Colon (tissue), 2 donors: Measurements from ENCODE around the gene CACNA1E.

Source experiments
- FAIRE-seq: peaks from 2 replicates; lab custom pipeline; 2012; peaks lifted over from hg19 to GRCh38; lab: Jason Lieb, UNC
- donor health status: control.
- donor health status: control.

The CACNA1E gene

DNA sequence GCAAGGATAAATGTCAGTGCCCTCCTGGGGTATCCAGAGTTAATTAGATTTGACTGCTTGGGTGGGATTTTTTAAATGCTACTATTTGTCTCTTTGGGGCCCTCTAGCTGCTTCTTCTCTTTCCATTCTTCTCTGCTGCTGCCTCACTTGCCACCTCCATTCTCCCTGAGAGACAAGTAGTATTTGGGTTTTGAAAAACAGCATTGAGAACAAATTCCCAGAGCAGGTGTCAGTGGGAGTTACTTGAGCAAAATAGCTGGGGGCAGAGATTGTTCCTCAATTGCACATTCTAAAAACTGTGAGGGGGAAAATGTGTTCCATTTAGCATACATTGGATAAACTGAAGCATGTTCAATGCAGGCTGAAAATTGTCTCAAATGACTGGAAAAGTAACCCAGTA, 286.5 kb downstream of the CACNA1E start:
- no peak for FAIRE-seq

GRCh38 chr1:181772714-181773113, 289.4 kb downstream of the CACNA1E start:
- no peak for FAIRE-seq

DNA sequence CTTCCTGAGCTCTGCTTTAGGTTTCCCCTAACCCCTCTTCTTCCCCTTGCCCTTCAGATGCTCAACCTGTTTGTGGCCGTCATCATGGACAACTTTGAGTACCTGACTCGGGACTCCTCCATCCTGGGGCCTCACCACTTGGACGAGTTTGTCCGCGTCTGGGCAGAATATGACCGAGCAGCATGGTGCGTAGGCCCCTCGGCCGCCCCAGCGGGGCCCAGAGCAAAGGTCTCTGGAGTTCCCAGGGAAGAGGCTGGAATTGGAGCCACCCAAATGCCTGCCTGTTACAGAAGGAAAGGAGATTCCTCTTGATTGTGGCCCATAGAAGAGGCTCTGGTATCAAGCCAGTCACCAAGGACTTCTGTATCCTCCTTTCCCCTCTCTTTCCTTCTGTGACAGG, 292.7 kb downstream of the CACNA1E start:
- FAIRE-seq: no peak

DNA sequence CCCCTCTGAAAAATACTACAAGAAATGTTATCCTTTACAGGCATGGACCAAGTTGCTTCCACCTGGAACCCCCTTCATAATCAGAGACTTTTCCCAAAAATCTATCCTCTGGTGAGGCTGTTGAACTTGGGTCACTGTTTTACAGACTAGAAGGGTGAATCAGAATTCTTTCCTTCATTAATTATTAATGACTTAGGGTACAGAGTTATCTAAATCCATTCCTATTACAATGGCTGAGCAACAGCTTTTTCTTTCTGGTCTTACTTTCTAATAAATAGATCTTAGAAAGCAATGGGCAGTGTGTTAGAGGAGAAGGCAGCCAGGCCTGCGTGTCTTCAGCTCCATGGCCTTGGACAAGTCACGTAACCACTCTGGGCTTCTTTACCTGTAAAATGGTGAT, 294.0 kb downstream of the CACNA1E start:
- FAIRE-seq: no peak

DNA sequence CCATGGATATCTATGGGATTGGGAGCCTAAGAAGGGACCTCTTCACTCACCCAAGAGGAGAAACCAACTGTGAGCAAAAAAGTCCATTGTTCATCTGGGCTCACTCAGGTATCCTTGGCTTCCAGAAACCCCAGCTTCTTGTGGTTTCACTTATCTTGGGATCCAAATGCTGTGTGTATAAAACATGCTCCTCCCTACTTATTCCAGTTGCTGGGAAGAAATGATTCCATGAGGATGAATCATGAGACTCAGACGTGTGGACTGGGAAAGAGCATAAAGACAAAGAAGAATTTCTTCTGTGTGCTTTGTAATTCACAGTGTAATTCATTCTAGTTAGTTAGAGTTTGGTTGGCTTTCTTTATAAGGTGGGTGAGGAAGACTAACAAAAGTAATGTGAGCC, 294.5 kb downstream of the CACNA1E start:
- FAIRE-seq: no peak

DNA sequence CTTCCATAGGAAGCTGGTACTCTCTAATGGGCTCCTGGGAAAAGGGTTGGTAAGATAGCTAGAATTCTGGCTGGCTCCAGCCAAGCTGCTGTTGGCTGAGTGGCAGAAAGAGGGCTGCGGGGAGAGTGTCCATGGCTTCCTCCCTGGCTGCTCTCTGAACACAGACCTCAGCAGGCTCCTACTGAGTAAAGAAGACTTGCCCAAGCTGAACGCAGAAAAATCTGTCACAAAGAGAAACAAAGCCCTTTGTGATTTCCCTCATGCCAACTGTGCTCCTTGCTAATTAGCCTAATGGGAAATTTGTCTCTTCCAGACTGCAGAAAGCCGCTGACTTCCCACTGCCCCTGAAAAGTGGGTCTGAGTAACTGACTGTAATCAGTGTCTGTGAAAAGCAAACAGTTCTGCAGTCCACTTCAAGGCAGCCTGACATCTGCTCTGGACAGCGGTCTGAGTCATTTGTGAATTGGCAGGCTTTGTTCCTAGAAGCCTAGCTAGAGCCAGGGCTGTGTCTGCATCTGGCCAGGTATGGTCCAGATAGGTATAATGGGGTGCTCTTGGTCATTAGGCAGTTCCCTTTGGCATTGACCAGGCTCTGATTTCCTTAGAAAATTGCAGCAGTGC, 295.4 kb downstream of the CACNA1E start:
- no peak for FAIRE-seq

DNA sequence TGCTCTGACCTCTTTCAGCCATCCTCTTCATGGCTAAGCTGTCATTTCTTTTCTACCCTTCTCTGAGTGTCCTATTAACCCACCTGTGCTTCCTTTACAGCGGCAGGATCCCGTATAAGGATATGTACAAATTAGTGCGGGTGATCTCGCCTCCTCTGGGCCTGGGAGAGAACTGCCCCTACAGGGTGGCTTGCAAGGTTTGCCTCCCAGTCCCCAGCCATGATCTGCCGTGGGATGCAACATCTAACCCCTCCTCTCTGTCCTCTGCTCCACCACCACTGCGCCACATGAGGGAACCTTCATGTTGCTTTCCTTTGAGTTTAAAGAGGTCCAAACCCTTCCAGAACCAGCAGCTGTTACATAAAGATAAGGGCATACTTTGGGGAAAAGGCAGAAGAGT, 296.0 kb downstream of the CACNA1E start:
- FAIRE-seq: no peak

DNA sequence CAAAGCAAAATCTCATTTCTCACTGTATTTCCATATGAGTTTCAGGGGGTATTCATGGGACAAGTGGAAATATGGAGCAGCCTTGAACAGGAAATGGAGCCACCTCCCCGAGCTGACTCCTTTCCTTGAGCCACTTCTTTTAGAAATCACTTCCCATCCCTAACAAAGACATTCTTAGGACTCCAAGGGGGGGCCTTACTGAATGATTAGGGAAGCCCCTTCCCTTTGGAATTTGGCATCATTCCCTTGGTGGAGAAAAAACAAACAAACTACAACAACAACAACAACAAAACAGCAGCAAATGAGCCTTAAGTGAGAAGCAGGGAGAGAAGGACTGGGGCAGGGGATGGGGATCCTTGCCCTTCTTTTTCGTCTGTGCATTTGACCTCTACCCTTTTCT, 299.9 kb downstream of the CACNA1E start:
- no peak for FAIRE-seq

GRCh38 chr1:181784039-181784683, 300.8 kb downstream of the CACNA1E start:
- no peak for FAIRE-seq

DNA sequence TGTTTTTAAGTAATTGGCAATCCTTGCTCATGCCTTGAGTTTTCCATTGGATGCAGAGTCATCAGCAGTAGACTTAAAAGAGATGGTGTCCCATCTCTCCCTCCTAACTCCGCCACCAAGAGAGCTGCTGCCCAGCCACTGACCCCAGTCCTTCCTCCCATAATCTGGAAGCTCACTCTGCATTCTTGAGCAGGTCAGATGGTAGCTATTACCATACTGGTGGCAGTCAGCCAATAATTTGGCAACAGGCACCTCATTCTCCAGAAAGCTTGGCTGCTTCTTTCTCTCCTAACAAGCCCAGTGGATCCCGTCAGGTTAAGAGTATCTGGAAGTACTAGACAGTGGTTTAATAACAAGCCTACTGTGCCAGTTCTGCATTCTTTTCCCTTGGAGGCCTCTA, 306.1 kb downstream of the CACNA1E start:
- no peak for FAIRE-seq

DNA sequence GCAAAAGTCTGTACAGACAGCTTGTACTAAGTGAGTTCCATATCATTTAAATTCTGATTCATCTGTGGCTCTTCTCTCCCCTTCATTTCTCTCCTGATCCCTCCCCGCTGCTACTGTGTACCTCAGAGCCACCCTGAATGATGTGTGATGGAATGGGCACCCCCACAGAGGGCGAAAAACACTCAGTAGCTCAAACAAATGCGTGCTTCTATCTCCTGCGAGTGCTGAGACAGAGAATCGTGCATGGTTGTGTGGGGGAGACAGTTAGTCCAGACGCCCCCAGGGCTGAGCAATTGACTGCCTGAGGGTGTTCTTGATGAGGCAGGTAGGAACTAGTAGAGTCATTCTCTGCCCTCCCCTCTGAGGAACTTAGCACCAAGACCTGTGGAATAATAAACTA, 308.4 kb downstream of the CACNA1E start:
- FAIRE-seq: no peak

DNA sequence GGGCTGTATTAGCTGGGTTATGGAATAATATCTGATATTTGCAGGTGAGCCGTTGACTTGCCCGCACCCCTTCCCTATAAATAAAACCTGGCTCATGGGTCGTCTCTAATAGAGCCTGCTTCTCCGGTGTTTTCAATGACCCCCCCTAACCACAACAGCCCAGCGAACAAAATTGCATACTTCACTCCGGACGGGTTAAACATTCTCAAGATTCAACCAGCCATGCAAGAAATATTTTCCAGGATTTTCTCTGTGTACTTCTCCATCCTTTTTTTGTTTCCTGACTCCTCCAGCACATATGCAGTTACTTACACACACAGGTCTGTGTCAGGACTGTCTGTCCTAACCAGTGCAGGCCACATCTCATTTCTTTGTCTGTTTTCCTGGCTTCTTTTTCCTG, 310.5 kb downstream of the CACNA1E start:
- FAIRE-seq: no peak

GRCh38 chr1:181794332-181794731, 311.0 kb downstream of the CACNA1E start:
- no peak for FAIRE-seq

DNA sequence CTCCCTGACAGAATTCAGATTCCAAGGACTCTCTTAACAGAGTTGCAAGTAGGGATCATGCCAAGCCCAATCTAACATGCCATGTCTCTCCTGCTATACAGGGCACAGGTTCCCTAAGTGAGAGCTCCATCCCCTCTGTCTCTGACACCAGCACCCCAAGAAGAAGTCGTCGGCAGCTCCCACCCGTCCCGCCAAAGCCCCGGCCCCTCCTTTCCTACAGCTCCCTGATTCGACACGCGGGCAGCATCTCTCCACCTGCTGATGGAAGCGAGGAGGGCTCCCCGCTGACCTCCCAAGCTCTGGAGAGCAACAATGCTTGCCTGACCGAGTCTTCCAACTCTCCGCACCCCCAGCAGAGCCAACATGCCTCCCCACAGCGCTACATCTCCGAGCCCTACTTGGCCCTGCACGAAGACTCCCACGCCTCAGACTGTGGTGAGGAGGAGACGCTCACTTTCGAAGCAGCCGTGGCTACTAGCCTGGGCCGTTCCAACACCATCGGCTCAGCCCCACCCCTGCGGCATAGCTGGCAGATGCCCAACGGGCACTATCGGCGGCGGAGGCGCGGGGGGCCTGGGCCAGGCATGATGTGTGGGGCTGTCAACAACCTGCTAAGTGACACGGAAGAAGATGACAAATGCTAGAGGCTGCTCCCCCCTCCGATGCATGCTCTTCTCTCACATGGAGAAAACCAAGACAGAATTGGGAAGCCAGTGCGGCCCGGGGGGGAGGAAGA, 315.0 kb downstream of the CACNA1E start:
- FAIRE-seq: no peak

GRCh38 chr1:181801617-181802016, 318.3 kb downstream of the CACNA1E start:
- FAIRE-seq: no peak

GRCh38 chr1:181802466-181802865, 319.1 kb downstream of the CACNA1E start:
- no peak for FAIRE-seq

DNA sequence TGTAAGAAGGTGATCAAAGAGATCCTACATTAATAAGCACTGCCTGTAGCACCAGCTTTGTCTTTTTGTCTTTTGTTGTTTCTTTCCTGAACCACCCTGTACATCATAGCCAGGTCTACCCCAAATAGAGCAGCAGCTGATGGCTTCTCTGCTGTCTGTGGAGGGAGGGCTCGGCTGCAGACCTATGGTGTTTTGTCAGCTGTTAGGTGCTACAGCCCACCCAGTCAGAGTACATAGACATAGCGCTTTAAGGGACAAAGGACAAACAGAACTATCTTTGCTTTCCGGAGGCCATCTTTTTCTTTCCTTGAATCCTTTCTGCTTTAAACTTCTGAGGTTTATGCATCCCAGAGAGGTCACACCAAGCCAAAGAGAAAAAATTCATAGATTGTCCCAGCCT, 320.1 kb downstream of the CACNA1E start:
- no peak for FAIRE-seq

DNA sequence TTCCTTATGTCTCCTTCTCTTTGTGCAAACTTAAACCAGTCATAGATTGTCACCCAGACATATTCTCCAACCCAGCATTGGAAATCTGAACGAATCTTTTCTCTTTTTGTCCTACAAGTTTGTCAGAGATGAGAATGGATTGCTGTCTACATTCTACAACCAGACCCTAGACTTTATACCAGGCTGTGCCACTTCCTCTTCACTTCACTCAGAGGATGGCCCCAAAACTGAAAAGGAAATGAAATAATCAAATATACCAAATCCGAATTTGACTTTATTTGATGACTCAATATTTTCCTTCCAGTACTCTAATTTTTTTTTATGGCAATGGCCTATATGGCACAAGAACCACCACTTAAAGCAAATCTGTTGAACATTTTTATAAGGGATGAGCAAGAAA, 321.7 kb downstream of the CACNA1E start:
- no peak for FAIRE-seq

DNA sequence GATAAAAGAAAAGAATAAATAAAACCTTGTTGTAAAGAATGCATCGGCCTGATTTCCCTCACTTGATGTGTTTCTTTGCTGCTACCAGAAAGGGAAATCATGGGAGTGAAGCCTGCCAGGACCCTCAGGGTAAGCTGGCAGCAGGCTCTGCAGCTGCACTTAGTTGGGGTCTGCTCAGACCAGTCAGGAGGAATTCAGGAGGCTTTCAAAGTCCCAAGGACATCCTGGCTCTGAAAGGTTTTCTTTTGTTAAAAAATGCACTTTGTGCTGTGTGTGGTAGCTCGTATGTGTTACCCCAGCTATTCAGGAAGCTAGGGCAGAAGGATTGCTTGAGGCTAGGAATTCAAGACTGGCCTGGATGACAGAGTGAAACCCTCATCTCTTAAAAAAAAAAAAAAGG, 323.4 kb downstream of the CACNA1E start:
- no peak for FAIRE-seq

GRCh38 chr1:181807251-181807650, 323.9 kb downstream of the CACNA1E start:
- no peak for FAIRE-seq

- no peak for FAIRE-seq
These were observed 326.8 kb downstream of the CACNA1E start for GRCh38 chr1:181809991-181810545.

GRCh38 chr1:181812208-181812607, 328.9 kb downstream of the CACNA1E start:
- no peak for FAIRE-seq

- no peak for FAIRE-seq
These were observed 329.9 kb downstream of the CACNA1E start for GRCh38 chr1:181813266-181813665.
